GM12873 (cell line): Measurements from ENCODE around the gene RPP14.

Experiments used
- CTCF ChIP-seq: IDR thresholded peaks from 2 replicates; pipeline ENCODE4 v1.5.1; 2012; ENCODE audit warnings: low read depth, mild to moderate bottlenecking, moderate library complexity, low read length, control low read depth; ENCODE audit not compliant: insufficient read depth; ENCODE audit errors: missing control alignments

RPP14 gene

DNA sequence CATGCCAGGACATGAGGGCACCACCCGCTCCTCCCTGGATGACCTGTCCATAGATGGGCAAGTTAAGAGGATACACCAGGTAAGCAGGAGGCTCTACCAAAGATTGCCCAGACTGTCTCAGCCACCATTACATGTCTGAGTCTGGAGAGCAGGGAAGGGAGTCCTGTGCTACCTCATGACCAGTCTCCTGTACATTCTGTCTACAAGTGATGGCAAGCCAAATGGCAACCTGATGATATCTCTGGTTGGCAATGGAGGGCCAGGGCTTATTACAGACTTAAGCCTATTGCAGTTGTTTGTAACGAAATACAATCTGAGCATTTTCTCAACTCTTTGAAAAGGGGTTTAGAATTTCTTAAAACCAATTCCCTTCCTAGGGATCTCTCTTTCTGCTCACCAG lies 36.7 kb upstream of the RPP14 start:
- no peak for TF ChIP-seq CTCF

- no peak for TF ChIP-seq CTCF
These were observed 35.6 kb upstream of the RPP14 start for GRCh38 chr3:58270485-58270884.

- no peak for TF ChIP-seq CTCF
These were observed 34.0 kb upstream of the RPP14 start for GRCh38 chr3:58271901-58272501.

DNA sequence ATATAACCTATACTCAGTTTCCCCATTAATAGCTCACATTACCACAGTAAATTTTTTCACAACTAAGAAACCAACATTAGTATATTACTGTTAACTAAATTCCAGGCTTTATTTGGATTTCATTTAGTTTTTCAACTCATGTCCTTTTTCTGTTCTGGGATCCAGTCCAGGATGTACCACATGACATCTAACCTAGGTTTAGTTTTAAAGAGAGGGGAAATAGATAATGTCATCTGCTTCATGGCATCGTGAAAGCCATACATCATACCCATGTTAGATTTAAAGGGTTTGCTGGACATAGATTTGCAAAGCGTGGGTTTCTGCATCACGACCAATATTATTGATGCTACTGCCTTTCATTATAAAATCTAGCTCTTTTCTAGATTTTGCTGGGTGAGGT lies 33.2 kb upstream of the RPP14 start:
- TF ChIP-seq CTCF = no peak

DNA sequence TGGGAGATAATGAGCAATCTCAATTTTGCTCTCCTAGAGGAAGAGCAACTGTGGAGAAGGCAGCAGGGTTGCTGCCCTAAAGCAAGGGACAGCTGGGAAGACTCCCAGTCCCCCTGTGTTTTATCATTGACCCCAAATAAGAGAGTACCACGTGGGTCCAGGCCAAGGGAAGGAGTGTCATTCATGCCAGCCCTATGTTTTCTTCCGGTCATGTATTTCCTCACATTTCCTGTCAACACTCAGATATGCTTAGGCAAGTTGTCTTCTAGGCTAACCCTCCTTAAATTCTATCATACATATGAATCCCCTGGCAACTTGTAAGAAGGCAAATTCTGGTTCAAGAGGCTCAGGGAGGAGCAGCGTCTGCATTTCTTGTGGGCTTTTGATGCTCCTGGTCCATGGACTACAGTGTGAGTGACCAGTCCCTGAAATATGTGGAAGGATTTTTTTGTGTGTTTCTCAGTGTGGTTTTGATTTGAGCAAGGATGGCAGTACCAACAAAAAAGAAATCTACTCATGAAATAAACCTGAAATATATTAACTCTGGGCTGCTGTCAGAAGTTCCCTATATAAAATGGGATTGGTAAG lies 31.9 kb upstream of the RPP14 start:
- TF ChIP-seq CTCF = no peak

GRCh38 chr3:58281069-58281468 lies 25.0 kb upstream of the RPP14 start:
- no peak for TF ChIP-seq CTCF

GRCh38 chr3:58285334-58285733 lies 20.7 kb upstream of the RPP14 start:
- no peak for TF ChIP-seq CTCF
